ENCODE data around the gene FAM83D. TPM values are rescaled to one million over a fixed set of nuclear protein-coding genes. Genes with fewer than 3 reads are reported as not detected.

Gene FAM83D
- total RNA-seq = 21.1 and 43.8 TPM in 2 replicates

DNA sequence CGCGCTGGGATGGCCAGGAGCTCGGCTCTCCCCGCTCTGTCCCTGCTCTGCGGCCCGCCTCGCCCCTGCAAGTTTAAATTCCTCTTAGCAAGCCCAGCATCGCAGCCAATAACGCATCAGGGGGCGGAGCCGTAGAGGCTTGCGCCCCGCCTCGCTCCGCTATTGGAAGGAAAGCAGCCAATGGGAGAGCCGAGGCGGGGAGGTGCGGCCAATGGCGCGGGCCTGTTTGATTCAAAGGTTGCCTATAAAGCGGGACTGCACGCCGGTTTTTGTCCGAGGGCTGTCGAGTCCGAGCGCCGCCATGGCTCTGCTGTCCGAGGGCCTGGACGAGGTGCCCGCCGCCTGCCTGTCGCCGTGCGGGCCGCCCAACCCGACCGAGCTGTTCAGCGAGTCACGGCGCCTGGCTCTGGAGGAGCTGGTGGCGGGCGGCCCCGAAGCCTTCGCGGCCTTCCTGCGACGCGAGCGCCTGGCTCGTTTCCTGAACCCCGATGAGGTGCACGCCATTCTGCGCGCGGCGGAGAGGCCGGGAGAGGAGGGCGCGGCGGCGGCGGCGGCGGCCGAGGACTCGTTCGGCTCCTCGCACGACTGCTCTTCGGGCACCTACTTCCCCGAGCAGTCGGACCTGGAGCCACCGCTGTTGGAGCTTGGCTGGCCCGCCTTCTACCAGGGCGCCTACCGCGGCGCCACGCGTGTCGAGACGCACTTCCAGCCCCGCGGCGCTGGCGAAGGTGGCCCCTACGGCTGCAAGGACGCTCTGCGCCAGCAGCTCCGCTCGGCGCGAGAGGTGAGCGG, at the start of gene FAM83D:
Gene FAM83D, plus strand, starts transcription at position 276 of the 792 bp plus-strand sequence. Its CDS starts 26 bp downstream, at position 302.

DNA sequence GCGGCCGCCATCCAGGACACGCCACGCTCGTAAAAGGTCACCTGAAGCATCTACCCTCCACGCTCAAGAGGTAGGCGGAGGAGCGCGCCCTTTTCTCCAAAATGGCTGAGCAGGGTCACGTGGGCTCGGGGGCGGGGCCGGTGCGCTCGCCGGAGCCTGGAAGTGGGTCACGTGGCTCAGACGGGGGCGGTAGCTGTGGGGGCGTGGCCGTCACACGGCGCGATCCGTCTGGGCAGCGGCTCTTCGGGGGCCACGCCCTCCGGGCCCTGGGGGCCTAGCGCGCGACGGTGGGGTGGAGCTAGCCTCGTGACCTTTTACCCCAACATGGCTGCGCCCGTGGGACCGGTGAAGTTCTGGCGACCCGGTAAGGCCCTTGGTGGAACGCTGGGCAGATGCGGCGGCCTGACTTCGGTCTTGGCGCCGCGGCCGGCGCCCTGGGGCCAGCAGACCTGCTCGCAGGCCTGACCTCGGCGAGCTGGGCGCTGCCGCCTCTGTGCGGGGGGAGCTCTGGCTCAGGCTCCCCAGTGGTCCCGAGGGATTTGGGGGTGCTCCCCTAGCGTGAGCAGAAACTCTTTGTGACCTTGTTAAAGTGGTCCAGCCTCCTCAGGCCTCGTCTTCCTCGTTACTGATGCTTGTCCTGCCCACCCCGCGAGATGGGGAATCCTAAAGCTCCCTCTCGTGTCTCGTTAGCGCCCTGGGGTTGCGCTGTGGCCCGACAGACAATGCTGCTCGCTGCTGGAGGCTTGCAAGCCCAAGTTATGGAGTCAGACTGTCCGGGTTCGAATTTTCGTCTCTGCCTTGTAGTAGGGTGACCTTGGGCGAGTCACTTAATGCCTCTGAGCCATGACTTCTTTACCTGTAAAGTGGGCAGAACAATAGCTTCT, 36.1 kb downstream of the FAM83D start, which contains the start of gene DHX35:
Gene DHX35, plus strand, starts transcription at position 301 of the 884 bp plus-strand sequence. Its CDS starts 24 bp downstream, at position 325.

Other genes starting within 250 kb of the FAM83D start
- gene SLC32A1, start 201.9 kb upstream of the FAM83D start, total RNA-seq = not detected in 2 replicates
- gene ACTR5, start 178.0 kb upstream of the FAM83D start, total RNA-seq = 11.4 and 13.2 TPM in 2 replicates
- 54.9 and 72.4 TPM in 2 replicates for gene PPP1R16B, start 120.7 kb upstream of the FAM83D start, total RNA-seq
- gene DHX35, start 35.9 kb downstream of the FAM83D start, total RNA-seq = 10.3 and 10.4 TPM in 2 replicates